BJ (cell line): ENCODE data around the gene TP53AIP1. TPM values are rescaled to one million over a fixed set of nuclear protein-coding genes. Genes with fewer than 3 reads are reported as not detected.

Source experiments
- CTCF ChIA-PET: fragments of 350-600 bp; formaldehyde crosslinking; extraction: SDS; loops from one replicate; lab custom pipeline; 2021; ENCODE audit warnings: antibody characterized with exemption, inconsistent platforms; lab: Yijun Ruan, JAX
- POLR2A ChIA-PET: fragments of 300-600 bp; sonication (Branson Sonifier 250); formaldehyde crosslinking; extraction: SDS; loops from one replicate; lab custom pipeline; 2021; ENCODE audit warnings: antibody characterized with exemption; lab: Charles Lee
- DNase-seq: peaks from one replicate; pipeline ENCODE4 v3.0.0-alpha.2; 2011; ENCODE audit warnings: low read depth
- H3K27me3 ChIP-seq: 2 replicates; pipeline ENCODE4 v1.6.0; 2011; ENCODE audit warnings: low read length; ENCODE audit not compliant: control insufficient read depth, insufficient read depth
- H3K36me3 ChIP-seq: 2 replicates; pipeline ENCODE4 v1.5.1; 2011; ENCODE audit warnings: low read length; ENCODE audit not compliant: control insufficient read depth, insufficient read depth
- H3K4me3 ChIP-seq: 2 replicates; pipeline ENCODE4 v1.5.1; 2011; ENCODE audit warnings: low read depth, mild to moderate bottlenecking, control low read depth, low read length
- CTCF ChIP-seq: IDR thresholded peaks from 2 replicates; pipeline ENCODE4 v1.5.1; 2011; ENCODE audit warnings: low read depth, mild to moderate bottlenecking, control low read depth, inconsistent platforms, low read length, moderate library complexity; ENCODE audit not compliant: insufficient read depth
- polyA plus RNA-seq: library from polyadenylated mRNA; depleted of rRNA; stranded (reverse); fragments of >200 nt; gene quantifications from 2 replicates; pipeline ENCODE4 v1.2.3, GENCODE V29; 2011

Gene TP53AIP1
- polyA plus RNA-seq, 1 experiment: not detected

- Histone ChIP-seq H3K36me3 (no peaks in the 10 kb centered on the region), H3K4me3 (no peak overlapping the region), H3K27me3 (peaks cover 4% of the 10 kb centered on the region)
- ChIA-PET POLR2A (no interaction called here), CTCF (interaction anchor here (1.1 kb wide), 1 partner anchor 101 kb away, joined by 3 read pairs; no protein-coding TSS in a partner anchor)
- no peak for TF ChIP-seq CTCF
- no peak for DNase-seq
Measured at GRCh38 chr11:128931668-128932067, 11.0 kb downstream of the TP53AIP1 start.

GRCh38 chr11:128931066-128931465 is 11.6 kb downstream of the TP53AIP1 start:
- Histone ChIP-seq H3K36me3 (no peaks in the 10 kb centered on the region), H3K27me3 (peaks cover 5% of the 10 kb centered on the region), H3K4me3 (no peak overlapping the region)
- no peak for DNase-seq
- POLR2A ChIA-PET: no interaction called here
- TF ChIP-seq CTCF: no peak
- CTCF ChIA-PET: interaction anchor here (1.1 kb wide), 1 partner anchor 101 kb away, joined by 3 read pairs; no protein-coding TSS in a partner anchor

- no peak for DNase-seq
- POLR2A ChIA-PET: no interaction called here
- Histone ChIP-seq H3K4me3 (no peak overlapping the region), H3K27me3 (peaks cover 9% of the 10 kb centered on the region), H3K36me3 (no peaks in the 10 kb centered on the region)
- no peak for TF ChIP-seq CTCF
- CTCF ChIA-PET: interaction anchor here (1.0 to 1.1 kb wide), 2 partner anchors 7 to 772 kb away, joined by 3 read pairs; no protein-coding TSS in a partner anchor
Measured at GRCh38 chr11:128929991-128930390, 12.7 kb downstream of the TP53AIP1 start.

- no peak for TF ChIP-seq CTCF
- Histone ChIP-seq H3K27me3 (peaks cover 10% of the 10 kb centered on the region), H3K36me3 (no peaks in the 10 kb centered on the region), H3K4me3 (no peak overlapping the region)
- CTCF ChIA-PET: interaction anchor here (1.0 to 1.5 kb wide), 4 partner anchors 8 to 772 kb away, joined by 3 to 4 read pairs (median 3); no protein-coding TSS in a partner anchor
- POLR2A ChIA-PET: no interaction called here
- no peak for DNase-seq
Measured at GRCh38 chr11:128929468-128929867, 13.2 kb downstream of the TP53AIP1 start.

GRCh38 chr11:128928400-128928799 is 14.3 kb downstream of the TP53AIP1 start:
- no peak for DNase-seq
- TF ChIP-seq CTCF: no peak
- Histone ChIP-seq H3K36me3 (no peaks in the 10 kb centered on the region), H3K4me3 (no peak overlapping the region), H3K27me3 (peaks cover 12% of the 10 kb centered on the region)
- ChIA-PET CTCF (interaction anchor here (1.3 to 1.5 kb wide), 4 partner anchors 10 to 44 kb away, joined by 3 to 5 read pairs (median 4); no protein-coding TSS in a partner anchor), POLR2A (interaction anchor here (0.6 kb wide), 1 partner anchor 13 kb away, joined by 3 read pairs; no protein-coding TSS in a partner anchor)
